ENCODE data around the gene PELI3. TPM values are rescaled to one million over a fixed set of nuclear protein-coding genes. Genes with fewer than 3 reads are reported as not detected.
A peak's percentile ranks its signal among the peaks of the same experiment; 100 is the strongest.

The PELI3 gene
- total RNA-seq, 2 experiments from 2014 or later = 4.3 to 8.1 TPM

DNA sequence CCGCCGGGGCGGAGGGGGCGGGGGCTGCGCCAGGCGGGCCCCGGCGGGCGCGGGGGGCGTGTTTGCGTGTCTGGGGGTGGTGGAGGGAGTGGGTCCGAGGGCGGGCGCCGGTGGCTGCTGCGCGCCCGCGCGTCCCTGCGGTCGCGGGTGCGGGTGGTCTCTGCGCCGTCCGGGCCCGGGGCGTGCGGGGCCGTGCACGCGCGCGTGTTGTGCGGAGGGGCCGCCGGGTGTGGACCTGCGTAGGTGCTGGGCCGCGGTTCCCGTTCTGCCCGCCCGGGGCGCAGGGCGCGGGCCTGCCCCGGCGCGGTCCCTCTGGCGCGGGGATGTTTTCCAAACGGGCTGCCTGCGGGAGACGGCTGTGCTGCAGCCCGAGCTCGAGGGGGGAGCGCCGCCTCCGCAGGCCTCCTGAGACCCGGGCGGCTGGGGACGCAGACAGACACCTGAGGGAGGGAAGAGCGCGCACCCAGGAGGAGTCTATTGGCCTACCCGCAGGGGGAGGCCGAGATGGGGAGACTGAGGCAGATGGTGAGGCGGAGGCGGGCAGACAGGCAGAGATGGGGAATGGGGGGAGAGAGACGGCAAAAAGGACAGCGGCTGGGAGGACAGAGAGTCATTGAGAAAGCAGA lies 442 bp downstream of the PELI3 start:
- H3K27ac ChIP-seq (ENCODE audit: low read depth, low read length, poor library complexity, severe bottlenecking) = no peak overlapping the region

DNA sequence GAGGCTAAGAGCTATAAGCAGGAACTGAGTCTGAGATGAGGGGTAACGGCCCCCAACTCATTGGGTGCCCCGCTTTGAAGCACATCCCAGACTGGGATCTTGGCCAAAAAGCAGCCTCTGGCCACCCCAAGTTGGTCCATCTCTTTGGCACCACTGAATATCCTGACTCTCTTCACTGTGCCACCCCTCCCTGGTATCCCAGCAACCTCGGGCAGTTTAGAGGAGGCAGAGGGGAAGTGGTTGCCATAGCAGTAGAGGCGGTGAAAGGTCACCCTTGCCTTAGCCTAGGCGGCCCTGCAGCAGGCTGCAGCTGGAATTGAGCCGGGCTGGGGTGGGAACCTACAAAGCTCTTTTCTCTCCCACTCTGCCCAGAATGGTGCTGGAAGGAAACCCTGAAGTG lies 1.1 kb downstream of the PELI3 start:
- Histone ChIP-seq H3K27ac (ENCODE audit: low read depth, low read length, poor library complexity, severe bottlenecking) (no peak overlapping the region), H3K9me2 (ENCODE audit: insufficient read depth, low read length) (no peaks in the 10 kb centered on the region), H3K36me3 (ENCODE audit: insufficient read depth, low read length) (peaks cover 1% of the 10 kb centered on the region; the same call in 1 of the 2 replicates), H4K20me1 (ENCODE audit: insufficient read depth, low read length) (no peaks in the 10 kb centered on the region), H3K4me3 (ENCODE audit: low read depth, low read length, poor library complexity, severe bottlenecking) (peak overlapping the region; percentile 69), H3K4me1 (ENCODE audit: insufficient read depth, low read length, poor library complexity, severe bottlenecking) (peaks cover 27% of the 10 kb centered on the region), H3K4me2 (ENCODE audit: low read length) (peak overlapping the region; percentile 90), H3K79me2 (ENCODE audit: insufficient read depth, low read depth, low read length) (no peaks in the 10 kb centered on the region), H3K9me3 (ENCODE audit: low read length) (peaks cover 6% of the 10 kb centered on the region), H2AFZ (ENCODE audit: low read length) (no peak overlapping the region)
- intact Hi-C loops (cut with micrococcal nuclease; ENCODE audit: unreplicated experiment) = no loop called here
- CTCF ChIA-PET (ENCODE audit: unreplicated experiment) = interaction anchor here (0.6 kb wide), 1 partner anchor 883 kb away, joined by 3 read pairs; no protein-coding TSS in a partner anchor
- DNase-seq (ENCODE audit: low spot score) = no peak
- POLR2A ChIA-PET = interaction anchor here (1.3 kb wide), 1 partner anchor 12 kb away, joined by 4 read pairs; the partner anchor contains the start of gene DPP3
- BruUV-seq (replicated peaks) = no TSS peak
- TF ChIP-seq, protein P1, sequence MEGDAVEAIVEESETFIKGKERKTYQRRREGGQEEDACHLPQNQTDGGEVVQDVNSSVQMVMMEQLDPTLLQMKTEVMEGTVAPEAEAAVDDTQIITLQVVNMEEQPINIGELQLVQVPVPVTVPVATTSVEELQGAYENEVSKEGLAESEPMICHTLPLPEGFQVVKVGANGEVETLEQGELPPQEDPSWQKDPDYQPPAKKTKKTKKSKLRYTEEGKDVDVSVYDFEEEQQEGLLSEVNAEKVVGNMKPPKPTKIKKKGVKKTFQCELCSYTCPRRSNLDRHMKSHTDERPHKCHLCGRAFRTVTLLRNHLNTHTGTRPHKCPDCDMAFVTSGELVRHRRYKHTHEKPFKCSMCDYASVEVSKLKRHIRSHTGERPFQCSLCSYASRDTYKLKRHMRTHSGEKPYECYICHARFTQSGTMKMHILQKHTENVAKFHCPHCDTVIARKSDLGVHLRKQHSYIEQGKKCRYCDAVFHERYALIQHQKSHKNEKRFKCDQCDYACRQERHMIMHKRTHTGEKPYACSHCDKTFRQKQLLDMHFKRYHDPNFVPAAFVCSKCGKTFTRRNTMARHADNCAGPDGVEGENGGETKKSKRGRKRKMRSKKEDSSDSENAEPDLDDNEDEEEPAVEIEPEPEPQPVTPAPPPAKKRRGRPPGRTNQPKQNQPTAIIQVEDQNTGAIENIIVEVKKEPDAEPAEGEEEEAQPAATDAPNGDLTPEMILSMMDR (conservative IDR thresholded peaks at IDR 0.05; ENCODE audit: low read length) = no peak
- TF ChIP-seq EZH2phosphoT487 (IDR thresholded peaks at IDR 0.05; ENCODE audit: borderline replicate concordance, low read depth, low read length) = no peak

More for the DNA sequence above, 442 bp downstream of the PELI3 start:
- Histone ChIP-seq H3K79me2 (ENCODE audit: insufficient read depth, low read depth, low read length) (no peaks in the 10 kb centered on the region), H3K4me1 (ENCODE audit: insufficient read depth, low read length, poor library complexity, severe bottlenecking) (peaks cover 29% of the 10 kb centered on the region), H3K9me3 (ENCODE audit: low read length) (peaks cover 10% of the 10 kb centered on the region), H4K20me1 (ENCODE audit: insufficient read depth, low read length) (no peaks in the 10 kb centered on the region), H3K36me3 (ENCODE audit: insufficient read depth, low read length) (peaks cover 5% of the 10 kb centered on the region; the same call in 1 of the 2 replicates), H3K4me2 (ENCODE audit: low read length) (peak overlapping the region; percentile 90), H2AFZ (ENCODE audit: low read length) (peak overlapping the region; percentile 11; the same call in 1 of the 2 replicates), H3K9me2 (ENCODE audit: insufficient read depth, low read length) (no peaks in the 10 kb centered on the region), H3K4me3 (ENCODE audit: low read depth, low read length, poor library complexity, severe bottlenecking) (peak overlapping the region; percentile 69)
- intact Hi-C loops (cut with micrococcal nuclease; ENCODE audit: unreplicated experiment) = no loop called here
- no peak for DNase-seq (ENCODE audit: low spot score)
- ChIA-PET POLR2A (interaction anchor here (0.6 to 1.4 kb wide), 3 partner anchors 9 to 470 kb away, joined by 4 to 5 read pairs (median 4); partner anchors contain the start of gene DPP3), CTCF (ENCODE audit: unreplicated experiment) (interaction anchor here (0.6 to 1.0 kb wide), 3 partner anchors 44 to 884 kb away, joined by 3 to 12 read pairs (median 8); no protein-coding TSS in a partner anchor)
- TF ChIP-seq EZH2phosphoT487 (IDR thresholded peaks at IDR 0.05; ENCODE audit: borderline replicate concordance, low read depth, low read length) = no peak
- TF ChIP-seq, protein P1 (conservative IDR thresholded peaks at IDR 0.05; ENCODE audit: low read length) = 0 out of 2 replicates have a peak, but pooled peaks have one; percentile 27
- no TSS peak for BruUV-seq (replicated peaks)

- H3K4me2 ChIP-seq (ENCODE audit: low read length) = no peak overlapping the region
- H3K36me3 ChIP-seq (ENCODE audit: insufficient read depth, low read length) = no peaks in the 10 kb centered on the region
- no peaks in the 10 kb centered on the region for H3K9me2 ChIP-seq (ENCODE audit: insufficient read depth, low read length)
- no peak for DNase-seq (ENCODE audit: low spot score)
- no peaks in the 10 kb centered on the region for H3K9me3 ChIP-seq (ENCODE audit: low read length)
- H3K27ac ChIP-seq (ENCODE audit: low read depth, low read length, poor library complexity, severe bottlenecking) = no peak overlapping the region
- no peak for TF ChIP-seq EZH2phosphoT487 (IDR thresholded peaks at IDR 0.05; ENCODE audit: borderline replicate concordance, low read depth, low read length)
- TF ChIP-seq, protein P1 (conservative IDR thresholded peaks at IDR 0.05; ENCODE audit: low read length) = no peak
- H3K79me2 ChIP-seq (ENCODE audit: insufficient read depth, low read depth, low read length) = no peaks in the 10 kb centered on the region
- intact Hi-C loops (cut with micrococcal nuclease; ENCODE audit: unreplicated experiment) = no loop called here
- ChIA-PET CTCF (ENCODE audit: unreplicated experiment) (no interaction called here), POLR2A (interaction anchor here (1.2 to 1.3 kb wide), 2 partner anchors 10 to 11 kb away, joined by 4 read pairs; partner anchors contain the start of gene DPP3)
- H2AFZ ChIP-seq (ENCODE audit: low read length) = no peak overlapping the region
- no peaks in the 10 kb centered on the region for H4K20me1 ChIP-seq (ENCODE audit: insufficient read depth, low read length)
- no peak overlapping the region for H3K4me3 ChIP-seq (ENCODE audit: low read depth, low read length, poor library complexity, severe bottlenecking)
- peaks cover 27% of the 10 kb centered on the region for H3K4me1 ChIP-seq (ENCODE audit: insufficient read depth, low read length, poor library complexity, severe bottlenecking)
- no TSS peak for BruUV-seq (replicated peaks)
Observed at GRCh38 chr11:66468691-66469090, 2.0 kb downstream of the PELI3 start.
